ENCODE data around the gene RB1.

DNA sequence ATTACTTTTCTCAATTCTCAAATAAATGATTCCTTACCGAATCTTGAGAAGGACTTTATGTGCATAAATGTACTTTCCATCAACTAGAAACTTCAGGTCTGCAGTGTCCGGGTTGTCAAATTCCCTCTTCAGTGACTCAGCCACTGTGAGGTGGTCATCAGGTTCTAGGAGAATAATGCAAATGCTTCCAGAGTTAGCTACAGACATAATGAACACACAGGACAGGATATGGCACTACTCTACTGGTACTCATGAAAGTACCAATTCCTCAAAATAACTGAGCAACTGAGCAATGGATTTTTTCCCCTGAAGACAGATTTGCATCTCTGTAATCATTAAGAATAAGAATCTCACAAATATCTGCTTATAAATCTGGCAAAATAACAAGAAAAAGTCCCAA lies 198.2 kb downstream of the RB1 start:
- TF ChIP-seq EZH2 (IDR thresholded peaks at IDR 0.05; ENCODE audit: insufficient read depth, poor library complexity, severe bottlenecking) (no peak), EZH2phosphoT487 (IDR thresholded peaks at IDR 0.05; ENCODE audit: insufficient read depth, low read depth) (no peak)
